Ovary (tissue), 9 donors: ENCODE measurements around the gene TMED1. TPM values are rescaled to one million over a fixed set of nuclear protein-coding genes. Genes with fewer than 3 reads are reported as not detected.

Experiments
- DNase-seq, 5 donors: peaks; one replicate each; pipeline ENCODE4 v3.0.0-alpha.2; 2019 to 2020
- H3K27ac ChIP-seq, 2 donors: fragments of 200-600 bp; one replicate each; pipeline versions ENCODE4 v1.5.1 to v1.8.0; 2019 to 2022
- H3K27me3 ChIP-seq: fragments of 200-600 bp; one replicate; pipeline ENCODE4 v1.8.0; 2022
- H3K36me3 ChIP-seq: fragments of 200-600 bp; sonication (generic); one replicate; pipeline ENCODE4 v1.5.1; 2019
- H3K4me1 ChIP-seq: one replicate; pipeline ENCODE4 v1.8.1; 2013; ENCODE audit warnings: mild to moderate bottlenecking, moderate library complexity; ENCODE audit not compliant: insufficient read depth
- H3K4me3 ChIP-seq: fragments of 200-600 bp; sonication (generic); one replicate; pipeline ENCODE4 v1.5.1; 2017
- H3K9me3 ChIP-seq, 2 donors: fragments of 200-600 bp in 1 of 2; sonication (generic) in 1 of 2; one replicate each; pipeline versions ENCODE4 v1.5.1 to v1.8.1; 2013 to 2019; ENCODE audit warnings: mild to moderate bottlenecking in 1 of 2, moderate library complexity in 1 of 2
- EP300 ChIP-seq: sonication (generic); formaldehyde crosslinking; IDR thresholded peaks from one replicate; pipeline ENCODE4 v1.6.1; 2017; ENCODE audit warnings: antibody characterized with exemption
- POLR2A ChIP-seq: fragments of 450-650 bp; IDR thresholded peaks from one replicate; pipeline ENCODE4 v1.6.1; 2017; ENCODE audit warnings: antibody characterized with exemption, mild to moderate bottlenecking, moderate library complexity
- WGBS, 3 donors: extraction: QIAGEN DNeasy Blood & Tissue Kit in 1 of 3; methylation state at CpG; one replicate each; pipeline versions ENCODE4 v1.1.5 to v1.1.7; 2013 to 2017; 5-methylcytosine and 5-hydroxymethylcytosine counted together
- intact Hi-C, 4 donors: fragments of 100-400 bp; cut with DNase I; formaldehyde crosslinking; loops; one replicate each; pipeline versions ENCODE4 v1.11.0 to v1.15.1; 2022 to 2023
- polyA plus RNA-seq, 2 donors: library from polyadenylated mRNA; stranded (reverse); fragments of 200-250 nt in 1 of 2; fragments of 350-450 nt in 1 of 2; fragmentation: Illumina TruSeq in 1 of 2; extraction: RNeasy Lipid Tissue Mini Kit (QIAGEN cat#74804) in 1 of 2; gene quantifications; one replicate each; pipeline ENCODE4 v1.2.3, GENCODE V29; 2013 to 2014
- total RNA-seq, 7 donors: library from RNA; depleted of rRNA in 2 of 7; stranded (reverse); fragments of >200 nt in 2 of 7; fragmentation: NEBNext Ultra II Directional in 3 of 7; extraction: Animal tissue kit (Norgen Biotek cat#: 25700) in 3 of 7; gene quantifications; one replicate each; pipeline versions ENCODE4 v1.1.0 to v1.2.4, GENCODE V29; 2016 to 2023
- TF ChIP-seq, protein P1 (sequence below), 3 donors: fragments of 450-650 bp in 2 of 3; fragments of 200-600 bp in 1 of 3; IDR thresholded peaks; one replicate each; pipeline versions ENCODE4 v1.5.1 to v1.8.0; 2016 to 2022; ENCODE audit warnings: antibody characterized with exemption in 3 of 3, mild to moderate bottlenecking in 1 of 3
- donor health status: DM: no; HTN: no; CAD: no; lungs with moderate emphysema.
- donor health status: DM: no; HTN: no; CAD: no.
- donor health status: Bipolar disorder and iron deficiency.
- donor health status: DM: yes; HTN: yes; CAD: no.
- donor health status: DM: no; HTN: no; CAD: no.
- donor health status: DM: yes; HTN: yes; CAD: no.

Gene TMED1
- total and polyA plus RNA-seq, 9 donors = 9.3 to 53.8 (median 29.1) TPM

DNA sequence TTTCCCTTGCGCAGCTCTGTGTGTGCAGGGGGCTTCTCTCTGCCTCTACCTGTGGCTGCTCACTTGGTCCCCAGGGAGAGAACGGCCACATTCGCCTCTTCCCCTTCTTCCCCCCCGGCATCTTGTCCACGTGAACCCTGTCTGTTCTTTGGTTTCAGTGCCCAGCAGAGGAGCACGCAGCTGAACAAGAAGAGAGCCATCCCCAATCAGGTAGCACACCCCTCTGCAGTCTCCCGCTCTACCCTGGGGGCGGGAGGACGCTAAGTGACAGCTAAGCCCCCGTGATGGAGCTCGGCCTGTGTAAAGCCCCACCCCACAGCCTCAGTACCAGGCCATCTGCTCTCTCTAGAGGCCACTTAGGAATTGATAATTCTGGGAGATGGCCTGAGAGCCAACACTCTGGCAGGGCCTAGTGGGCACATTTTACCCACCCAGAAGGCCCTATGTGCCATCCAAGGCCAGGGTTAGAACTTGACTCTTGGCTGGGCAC, 30.2 kb downstream of the TMED1 start:
- 88 to 93% (median 90%) methylated on average over 11 of the region's 11 CpGs for WGBS, 3 donors
- Histone ChIP-seq H3K4me3 (no peak overlapping the region), H3K27me3 (no peaks in the 10 kb centered on the region), H3K4me1 (no peaks in the 10 kb centered on the region), H3K9me3 (no peaks in the 10 kb centered on the region), H3K27ac (no peak overlapping the region), H3K36me3 (no peaks in the 10 kb centered on the region)
- intact Hi-C loops = no loop called here
- no peak for DNase-seq
- TF ChIP-seq EP300 (no peak), POLR2A (no peak)
- TF ChIP-seq, protein P1, sequence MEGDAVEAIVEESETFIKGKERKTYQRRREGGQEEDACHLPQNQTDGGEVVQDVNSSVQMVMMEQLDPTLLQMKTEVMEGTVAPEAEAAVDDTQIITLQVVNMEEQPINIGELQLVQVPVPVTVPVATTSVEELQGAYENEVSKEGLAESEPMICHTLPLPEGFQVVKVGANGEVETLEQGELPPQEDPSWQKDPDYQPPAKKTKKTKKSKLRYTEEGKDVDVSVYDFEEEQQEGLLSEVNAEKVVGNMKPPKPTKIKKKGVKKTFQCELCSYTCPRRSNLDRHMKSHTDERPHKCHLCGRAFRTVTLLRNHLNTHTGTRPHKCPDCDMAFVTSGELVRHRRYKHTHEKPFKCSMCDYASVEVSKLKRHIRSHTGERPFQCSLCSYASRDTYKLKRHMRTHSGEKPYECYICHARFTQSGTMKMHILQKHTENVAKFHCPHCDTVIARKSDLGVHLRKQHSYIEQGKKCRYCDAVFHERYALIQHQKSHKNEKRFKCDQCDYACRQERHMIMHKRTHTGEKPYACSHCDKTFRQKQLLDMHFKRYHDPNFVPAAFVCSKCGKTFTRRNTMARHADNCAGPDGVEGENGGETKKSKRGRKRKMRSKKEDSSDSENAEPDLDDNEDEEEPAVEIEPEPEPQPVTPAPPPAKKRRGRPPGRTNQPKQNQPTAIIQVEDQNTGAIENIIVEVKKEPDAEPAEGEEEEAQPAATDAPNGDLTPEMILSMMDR (IDR thresholded peaks at IDR 0.05) = no peak

DNA sequence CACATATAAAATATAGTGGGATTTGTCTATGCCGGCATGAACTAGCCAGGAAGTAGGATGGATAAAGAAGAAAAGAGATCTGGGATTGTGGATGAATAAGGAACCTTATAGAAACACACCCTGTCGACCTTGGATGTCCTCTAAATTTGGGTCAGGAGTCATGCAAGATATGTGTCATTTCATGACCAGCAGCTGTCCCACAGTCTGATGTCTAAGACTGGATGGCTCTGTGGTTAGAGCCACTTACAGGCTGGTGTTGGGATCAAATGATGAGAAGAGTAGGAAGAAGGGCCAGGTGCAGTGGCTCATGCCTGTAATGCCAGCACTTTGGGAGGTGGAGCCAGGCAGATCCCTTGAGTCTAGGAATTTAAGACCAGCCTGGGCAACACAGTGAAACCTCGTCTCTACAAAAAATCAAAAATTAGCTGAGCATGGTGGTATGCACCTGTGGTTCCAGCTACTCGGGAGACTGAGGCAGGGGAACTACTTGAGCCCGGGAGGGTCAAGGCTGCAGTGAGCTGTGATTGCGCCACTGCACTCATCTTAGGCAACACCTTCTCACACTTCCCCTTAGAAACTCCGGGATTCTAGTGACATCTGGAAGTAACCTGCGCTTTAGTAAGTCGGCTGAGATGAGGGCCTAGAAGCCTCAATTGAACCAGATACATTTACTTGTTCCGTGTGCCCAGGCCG, 30.8 kb downstream of the TMED1 start:
- intact Hi-C loops = no loop called here
- DNase-seq = no peak
- Histone ChIP-seq H3K4me3 (no peak overlapping the region), H3K27ac (no peak overlapping the region), H3K4me1 (no peaks in the 10 kb centered on the region), H3K27me3 (no peaks in the 10 kb centered on the region), H3K36me3 (no peaks in the 10 kb centered on the region), H3K9me3 (no peaks in the 10 kb centered on the region)
- TF ChIP-seq, protein P1 (IDR thresholded peaks at IDR 0.05) = no peak
- TF ChIP-seq EP300 (no peak), POLR2A (no peak)
- 88 to 90% (median 90%) methylated on average over 11 of the region's 11 CpGs for whole genome bisulfite sequencing, 3 donors

DNA sequence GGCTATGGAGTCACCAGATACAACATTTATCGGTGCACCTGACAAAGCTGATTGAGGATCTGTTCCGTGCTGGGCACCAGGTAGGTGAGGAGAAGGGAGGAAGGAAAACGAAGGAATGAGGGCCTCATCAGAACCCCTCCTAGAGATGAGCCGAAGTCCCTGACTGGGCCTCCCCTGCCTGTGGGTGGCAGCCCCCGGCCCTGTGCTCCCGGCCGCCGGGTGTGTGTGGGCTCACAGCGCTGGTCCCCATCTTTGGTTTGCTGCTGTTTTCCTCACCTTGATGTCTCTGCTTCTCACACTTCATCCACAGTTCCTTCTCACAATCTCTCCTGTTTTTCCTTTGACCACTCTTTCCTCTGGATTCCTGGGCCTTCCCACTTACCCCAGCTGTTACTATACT, 32.8 kb downstream of the TMED1 start:
- 95 to 97% (median 97%) methylated on average over 9 of the region's 9 CpGs for WGBS, 3 donors
- intact Hi-C loops = no loop called here
- H3K9me3 ChIP-seq = no peaks in the 10 kb centered on the region
- H3K27ac ChIP-seq = no peak overlapping the region
- H3K36me3 ChIP-seq = no peaks in the 10 kb centered on the region
- no peaks in the 10 kb centered on the region for H3K27me3 ChIP-seq
- TF ChIP-seq POLR2A (no peak), EP300 (no peak)
- TF ChIP-seq, protein P1 (IDR thresholded peaks at IDR 0.05) = no peak
- DNase-seq = no peak
- H3K4me3 ChIP-seq = no peak overlapping the region
- H3K4me1 ChIP-seq = no peaks in the 10 kb centered on the region

DNA sequence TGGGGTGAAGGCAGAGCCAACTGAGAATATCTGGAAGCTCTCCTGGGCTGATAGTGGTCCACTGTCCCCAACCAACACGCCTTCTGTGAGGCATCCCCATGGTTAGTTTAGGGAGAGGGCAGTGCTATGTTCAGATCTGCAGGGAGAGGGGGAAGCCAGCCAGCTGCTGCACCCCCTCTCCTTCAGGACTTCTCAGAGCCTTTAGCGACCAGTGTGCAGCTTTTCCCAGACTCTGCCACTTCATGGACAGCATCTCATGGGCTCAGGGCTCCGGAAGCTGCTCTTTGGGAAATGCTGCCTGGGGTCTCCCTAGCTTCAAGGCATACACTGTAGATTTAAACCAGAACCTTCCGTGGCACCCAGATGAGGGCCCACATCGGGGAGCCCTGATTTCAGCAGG, 33.5 kb downstream of the TMED1 start:
- H3K27ac ChIP-seq = no peak overlapping the region
- intact Hi-C loops = no loop called here
- H3K4me1 ChIP-seq = no peaks in the 10 kb centered on the region
- TF ChIP-seq EP300 (no peak), POLR2A (no peak)
- TF ChIP-seq, protein P1 (IDR thresholded peaks at IDR 0.05) = no peak
- WGBS, 3 donors = 90 to 98% (median 97%) methylated on average over 5 of the region's 5 CpGs
- H3K9me3 ChIP-seq = no peaks in the 10 kb centered on the region
- no peaks in the 10 kb centered on the region for H3K27me3 ChIP-seq
- DNase-seq = no peak
- H3K4me3 ChIP-seq = no peak overlapping the region
- H3K36me3 ChIP-seq = no peaks in the 10 kb centered on the region
